MCF 10A (cell line): Measurements from ENCODE around the gene RNF217. TPM values are rescaled to one million over a fixed set of nuclear protein-coding genes. Genes with fewer than 3 reads are reported as not detected.

Experiments
- BruUV-seq: library from RNA; stranded (reverse); fragments of 400-500 nt; replicated peaks from 2 replicates; lab custom pipeline; 2021; lab: Mats Ljungman, UMichigan
- CTCF ChIA-PET: fragments of 300-600 bp; sonication (Branson Sonifier 250); formaldehyde crosslinking; extraction: SDS; loops from one replicate; lab custom pipeline; 2021; ENCODE audit warnings: antibody characterized with exemption, inconsistent platforms; lab: Yijun Ruan, JAX
- POLR2A ChIA-PET: fragments of 300-600, 350-650 bp; sonication (Branson Sonifier 250); formaldehyde crosslinking; extraction: SDS; loops from one replicate; lab custom pipeline; 2020; ENCODE audit warnings: antibody characterized with exemption, inconsistent platforms; lab: Yijun Ruan, JAX
- DNase-seq: peaks from one replicate; pipeline ENCODE4 v3.0.0-alpha.2; 2018; ENCODE audit not compliant: unreplicated experiment
- H3K27ac Mint-ChIP-seq: one replicate; pipeline ENCODE4 v1.8.0; 2022; ENCODE audit warnings: mild to moderate bottlenecking, low read depth, mixed read lengths; ENCODE audit not compliant: unreplicated experiment
- H3K27me3 Mint-ChIP-seq: one replicate; pipeline ENCODE4 v1.8.0; 2022; ENCODE audit warnings: mixed read lengths; ENCODE audit not compliant: insufficient read depth, unreplicated experiment
- H3K36me3 Mint-ChIP-seq: one replicate; pipeline ENCODE4 v1.8.0; 2022; ENCODE audit warnings: mild to moderate bottlenecking, moderate library complexity, mixed read lengths; ENCODE audit not compliant: insufficient read depth, unreplicated experiment
- H3K4me1 Mint-ChIP-seq: one replicate; pipeline ENCODE4 v1.8.0; 2022; ENCODE audit warnings: mixed read lengths; ENCODE audit not compliant: insufficient read depth, unreplicated experiment
- H3K4me3 Mint-ChIP-seq: one replicate; pipeline ENCODE4 v1.8.0; 2022; ENCODE audit warnings: mild to moderate bottlenecking, moderate library complexity, mixed read lengths; ENCODE audit not compliant: unreplicated experiment
- H3K9me3 Mint-ChIP-seq: one replicate; pipeline ENCODE4 v1.8.0; 2022; ENCODE audit warnings: mixed read lengths; ENCODE audit not compliant: unreplicated experiment
- intact Hi-C: fragments of 100-400 bp; cut with micrococcal nuclease; formaldehyde crosslinking; loops from 2 replicates; pipeline ENCODE4 v1.14.1; 2022
- total RNA-seq: library from RNA; stranded (reverse); gene quantifications from 2 replicates; pipeline ENCODE4 v1.2.3, GENCODE V29; 2022
- TF ChIP-seq, protein P1 (sequence below): fragments of 200-600 bp; IDR thresholded peaks from one replicate; pipeline ENCODE4 v1.8.0; 2022; ENCODE audit warnings: antibody characterized with exemption, mild to moderate bottlenecking; ENCODE audit not compliant: unreplicated experiment

Gene RNF217
- total RNA-seq, 1 experiment from 2014 or later = 24.8 TPM

GRCh38 chr6:125114248-125114858 is 152.1 kb downstream of the RNF217 start:
- intact Hi-C loops = loop anchor here (1.0 to 10.0 kb wide), 3 partner anchors 151 to 640 kb away; no protein-coding TSS in a partner anchor
- H3K4me3 Mint-ChIP-seq = no peak overlapping the region
- ChIA-PET CTCF (interaction anchor here (0.6 to 5.2 kb wide), 48 partner anchors 9 to 1048 kb away, joined by 3 to 127 read pairs (median 4); partner anchors contain the start of genes RNF217 and TPD52L1), POLR2A (interaction anchor here (0.7 to 1.5 kb wide), 9 partner anchors 9 to 244 kb away, joined by 3 to 10 read pairs (median 4); partner anchors contain the start of gene RNF217)
- no peaks in the 10 kb centered on the region for H3K27me3 Mint-ChIP-seq
- H3K36me3 Mint-ChIP-seq = no peaks in the 10 kb centered on the region
- no peak overlapping the region for H3K27ac Mint-ChIP-seq
- peaks cover 32% of the 10 kb centered on the region for H3K9me3 Mint-ChIP-seq
- no peaks in the 10 kb centered on the region for H3K4me1 Mint-ChIP-seq
- BruUV-seq = no TSS peak
- DNase-seq = peak; percentile 74
- TF ChIP-seq, protein P1, sequence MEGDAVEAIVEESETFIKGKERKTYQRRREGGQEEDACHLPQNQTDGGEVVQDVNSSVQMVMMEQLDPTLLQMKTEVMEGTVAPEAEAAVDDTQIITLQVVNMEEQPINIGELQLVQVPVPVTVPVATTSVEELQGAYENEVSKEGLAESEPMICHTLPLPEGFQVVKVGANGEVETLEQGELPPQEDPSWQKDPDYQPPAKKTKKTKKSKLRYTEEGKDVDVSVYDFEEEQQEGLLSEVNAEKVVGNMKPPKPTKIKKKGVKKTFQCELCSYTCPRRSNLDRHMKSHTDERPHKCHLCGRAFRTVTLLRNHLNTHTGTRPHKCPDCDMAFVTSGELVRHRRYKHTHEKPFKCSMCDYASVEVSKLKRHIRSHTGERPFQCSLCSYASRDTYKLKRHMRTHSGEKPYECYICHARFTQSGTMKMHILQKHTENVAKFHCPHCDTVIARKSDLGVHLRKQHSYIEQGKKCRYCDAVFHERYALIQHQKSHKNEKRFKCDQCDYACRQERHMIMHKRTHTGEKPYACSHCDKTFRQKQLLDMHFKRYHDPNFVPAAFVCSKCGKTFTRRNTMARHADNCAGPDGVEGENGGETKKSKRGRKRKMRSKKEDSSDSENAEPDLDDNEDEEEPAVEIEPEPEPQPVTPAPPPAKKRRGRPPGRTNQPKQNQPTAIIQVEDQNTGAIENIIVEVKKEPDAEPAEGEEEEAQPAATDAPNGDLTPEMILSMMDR = peak; percentile 84

- H3K36me3 Mint-ChIP-seq = no peaks in the 10 kb centered on the region
- BruUV-seq = no TSS peak
- no peaks in the 10 kb centered on the region for H3K27me3 Mint-ChIP-seq
- no peak for DNase-seq
- H3K27ac Mint-ChIP-seq = no peak overlapping the region
- TF ChIP-seq, protein P1 = no peak
- POLR2A ChIA-PET = interaction anchor here (0.6 to 1.1 kb wide), 3 partner anchors 12 to 246 kb away, joined by 3 to 4 read pairs (median 3); no protein-coding TSS in a partner anchor
- H3K9me3 Mint-ChIP-seq = peaks cover 14% of the 10 kb centered on the region
- intact Hi-C loops = loop anchor here (10.0 kb wide), 1 partner anchor 639 kb away; no protein-coding TSS in a partner anchor
- no peak overlapping the region for H3K4me3 Mint-ChIP-seq
- CTCF ChIA-PET = interaction anchor here (0.6 to 1.3 kb wide), 8 partner anchors 34 to 1693 kb away, joined by 3 to 4 read pairs (median 4); no protein-coding TSS in a partner anchor
- no peaks in the 10 kb centered on the region for H3K4me1 Mint-ChIP-seq
These were observed 153.9 kb downstream of the RNF217 start for GRCh38 chr6:125116170-125116569.

DNA sequence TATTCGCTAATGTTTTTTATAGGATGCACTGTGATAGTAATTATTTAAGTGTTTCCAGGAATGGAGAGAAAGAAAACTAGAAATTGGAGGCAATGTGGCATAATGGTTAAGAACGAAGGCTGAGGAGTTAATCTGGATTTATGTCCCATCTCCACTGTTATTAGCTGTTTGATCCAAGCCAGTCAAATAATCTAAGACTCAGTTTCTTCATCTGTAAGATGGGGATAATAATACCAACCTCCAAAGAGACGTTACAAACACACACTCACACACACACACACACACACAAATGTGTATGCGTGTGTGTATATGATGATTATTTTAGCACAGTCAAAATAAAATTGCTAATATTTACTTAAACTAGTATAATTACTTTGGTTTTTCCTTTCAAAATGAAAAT is 154.5 kb downstream of the RNF217 start:
- no peak for DNase-seq
- BruUV-seq = no TSS peak
- ChIA-PET POLR2A (interaction anchor here (0.6 to 1.0 kb wide), 2 partner anchors 12 to 246 kb away, joined by 3 to 4 read pairs; no protein-coding TSS in a partner anchor), CTCF (interaction anchor here (0.7 to 1.3 kb wide), 3 partner anchors 154 to 1692 kb away, joined by 3 to 4 read pairs (median 4); no protein-coding TSS in a partner anchor)
- no peaks in the 10 kb centered on the region for H3K4me1 Mint-ChIP-seq
- no peaks in the 10 kb centered on the region for H3K27me3 Mint-ChIP-seq
- H3K36me3 Mint-ChIP-seq = no peaks in the 10 kb centered on the region
- peak overlapping the region; percentile 54 for H3K27ac Mint-ChIP-seq
- H3K4me3 Mint-ChIP-seq = no peak overlapping the region
- TF ChIP-seq, protein P1 = no peak
- H3K9me3 Mint-ChIP-seq = peaks cover 8% of the 10 kb centered on the region
- intact Hi-C loops = loop anchor here (10.0 kb wide), 1 partner anchor 638 kb away; no protein-coding TSS in a partner anchor

- H3K9me3 Mint-ChIP-seq = no peaks in the 10 kb centered on the region
- BruUV-seq = no TSS peak
- ChIA-PET POLR2A (interaction anchor here (0.5 to 1.0 kb wide), 4 partner anchors 76 to 247 kb away, joined by 3 to 4 read pairs (median 4); no protein-coding TSS in a partner anchor), CTCF (interaction anchor here (0.6 to 2.1 kb wide), 5 partner anchors 9 to 788 kb away, joined by 3 to 15 read pairs (median 4); no protein-coding TSS in a partner anchor)
- H3K4me3 Mint-ChIP-seq = no peak overlapping the region
- intact Hi-C loops = loop anchor here (10.0 kb wide), 1 partner anchor 637 kb away; no protein-coding TSS in a partner anchor
- H3K27ac Mint-ChIP-seq = no peak overlapping the region
- DNase-seq = peak; percentile 77
- H3K36me3 Mint-ChIP-seq = no peaks in the 10 kb centered on the region
- H3K27me3 Mint-ChIP-seq = no peaks in the 10 kb centered on the region
- TF ChIP-seq, protein P1 = no peak
- H3K4me1 Mint-ChIP-seq = no peaks in the 10 kb centered on the region
These were observed 155.6 kb downstream of the RNF217 start for GRCh38 chr6:125117818-125118217.
